HepG2 (cell line): ENCODE measurements around the gene TRAP1. TPM values are rescaled to one million over a fixed set of nuclear protein-coding genes. Genes with fewer than 3 reads are reported as not detected.

Experiments
- AGO1 ChIP-seq: fragments of 200-400 bp; formaldehyde crosslinking; IDR thresholded peaks from 2 replicates; pipeline ENCODE4 v1.6.1; 2017; ENCODE audit warnings: mild to moderate bottlenecking, low read depth, low read length, moderate library complexity; ENCODE audit not compliant: poor library complexity, severe bottlenecking
- ARHGAP35 ChIP-seq: sonication (generic); formaldehyde crosslinking; IDR thresholded peaks from 2 replicates; pipeline ENCODE4 v1.9.0; 2022; ENCODE audit warnings: mild to moderate bottlenecking, inconsistent platforms, moderate library complexity, missing genetic modification reagents, borderline replicate concordance
- ARID4A ChIP-seq: sonication (generic); formaldehyde crosslinking; IDR thresholded peaks from 2 replicates; pipeline ENCODE4 v1.5.0; 2020; ENCODE audit warnings: mild to moderate bottlenecking, missing genetic modification reagents, borderline replicate concordance
- CENPT ChIP-seq: sonication (generic); formaldehyde crosslinking; IDR thresholded peaks from 2 replicates; pipeline ENCODE4 v1.8.0; 2022; ENCODE audit warnings: low read depth, mild to moderate bottlenecking, moderate library complexity, missing genetic modification reagents
- ETV6 ChIP-seq: sonication (generic); formaldehyde crosslinking; conservative IDR thresholded peaks from 2 replicates; pipeline ENCODE4 v1.4.0; 2020; ENCODE audit warnings: missing genetic modification reagents
- GMEB2 ChIP-seq: IDR thresholded peaks from 2 replicates; pipeline ENCODE4 v1.6.1; 2016; ENCODE audit warnings: missing biosample characterization, missing genetic modification reagents, low read depth
- GPBP1L1 ChIP-seq: sonication (generic); formaldehyde crosslinking; IDR thresholded peaks from 2 replicates; pipeline ENCODE4 v1.5.0; 2020; ENCODE audit warnings: mild to moderate bottlenecking, missing genetic modification reagents
- GTF2F1 ChIP-seq: fragments of 150-350 bp; IDR thresholded peaks from 2 replicates; pipeline ENCODE4 v1.6.1; 2014; ENCODE audit warnings: low read length
- HMG20A ChIP-seq: IDR thresholded peaks from 2 replicates; pipeline ENCODE4 v1.6.1; 2016; ENCODE audit warnings: borderline replicate concordance
- KDM5A ChIP-seq: fragments of 200-600 bp; sonication (generic); IDR thresholded peaks from 2 replicates; pipeline ENCODE4 v1.7.0; 2018; ENCODE audit warnings: antibody characterized with exemption, mild to moderate bottlenecking, low read length, borderline replicate concordance
- NFKB2 ChIP-seq: sonication (generic); formaldehyde crosslinking; IDR thresholded peaks from 2 replicates; pipeline ENCODE4 v1.4.0; 2020; ENCODE audit warnings: missing genetic modification reagents, borderline replicate concordance
- NPAS2 ChIP-seq: sonication (generic); formaldehyde crosslinking; IDR thresholded peaks from 2 replicates; pipeline ENCODE4 v1.8.0; 2022; ENCODE audit warnings: mild to moderate bottlenecking, missing genetic modification reagents, borderline replicate concordance
- POLR2A ChIP-seq, 2 experiments: IDR thresholded peaks; 2 replicates each; pipeline ENCODE4 v1.6.1; 2011; ENCODE audit warnings: low read depth in 2 of 2, low read length in 2 of 2, mild to moderate bottlenecking in 1 of 2, moderate library complexity in 1 of 2; ENCODE audit not compliant: insufficient read depth in 1 of 2
- SIN3A ChIP-seq: IDR thresholded peaks from 2 replicates; pipeline ENCODE4 v1.6.1; 2011; ENCODE audit warnings: low read depth, mild to moderate bottlenecking, control low read depth, low read length, borderline replicate concordance
- THAP7 ChIP-seq: sonication (generic); formaldehyde crosslinking; IDR thresholded peaks from 2 replicates; pipeline ENCODE4 v1.8.1; 2023; ENCODE audit warnings: mild to moderate bottlenecking, missing genetic modification reagents
- ZBTB4 ChIP-seq: sonication (generic); formaldehyde crosslinking; IDR thresholded peaks from 2 replicates; pipeline ENCODE4 v1.4.0; 2020; ENCODE audit warnings: missing genetic modification reagents, mild to moderate bottlenecking, borderline replicate concordance
- ZNF30 ChIP-seq: sonication (generic); formaldehyde crosslinking; IDR thresholded peaks from 2 replicates; pipeline ENCODE4 v1.5.0; 2020; ENCODE audit warnings: mild to moderate bottlenecking, missing genetic modification reagents
- ZNF83 ChIP-seq: sonication (generic); formaldehyde crosslinking; IDR thresholded peaks from 2 replicates; pipeline ENCODE4 v1.4.0; 2020; ENCODE audit warnings: missing genetic modification reagents, mild to moderate bottlenecking, borderline replicate concordance
- polyA plus RNA-seq, 8 experiments: library from polyadenylated mRNA; depleted of rRNA in 3 of 8; stranded (reverse) in 7 of 8; unstranded in 1 of 8; fragments of >200 nt; fragmentation: Illumina TruSeq in 4 of 8; extraction: Trizol in 4 of 8; gene quantifications; 2 replicates each; pipeline versions ENCODE4 v1.2.1 to v1.2.3, GENCODE V29; 2011 to 2016; ENCODE audit warnings: low read depth in 4 of 8, missing spikeins in 1 of 8, mixed read lengths in 1 of 8; ENCODE audit not compliant: insufficient read depth in 1 of 8
- total RNA-seq, 5 experiments: library from RNA; depleted of rRNA; stranded (reverse); fragments of >200 nt; fragmentation: Illumina TruSeq; extraction: Trizol; gene quantifications; 2 replicates each; pipeline ENCODE4 v1.2.3, GENCODE V29; 2016; ENCODE audit warnings: low read depth in 1 of 5

The TRAP1 gene
- total and polyA plus RNA-seq, 2 of the 13 experiments (the other 11 are each of a cell fraction or from before 2014, with no cell fraction given): 127 to 240 TPM

GRCh38 chr16:3654249-3654991, 62.9 kb downstream of the TRAP1 start, which contains the start of gene DNASE1 (continued):
- TF ChIP-seq ARID4A (CRISPR knock-in tag) (peak; percentile 44; the same call in 1 of the 2 replicates), SIN3A (no peak), KDM5A (no peak), AGO1 (no peak), ZBTB4 (CRISPR knock-in tag) (peak; percentile 95; the same call in 1 of the 2 replicates), ETV6 (CRISPR knock-in tag) (no peak), ZNF30 (CRISPR knock-in tag) (no peak), CENPT (CRISPR knock-in tag) (no peak), GMEB2 (CRISPR knock-in tag) (no peak), NPAS2 (CRISPR knock-in tag) (no peak), NFKB2 (no peak), GPBP1L1 (CRISPR knock-in tag) (no peak), POLR2A (IDR thresholded peaks at IDR 0.05; ENCODE audit: insufficient read depth in 1 of 2, low read depth in 2 of 2, low read length in 2 of 2) (no peak; a peak in 1 of 4 replicates), ARHGAP35 (CRISPR knock-in tag) (no peak), THAP7 (CRISPR knock-in tag) (no peak), HMG20A (CRISPR knock-in tag) (no peak), GTF2F1 (no peak), ZNF83 (CRISPR knock-in tag) (no peak)
